HepG2 (cell line): ENCODE data around the gene SMIM38. TPM values are rescaled to one million over a fixed set of nuclear protein-coding genes. Genes with fewer than 3 reads are reported as not detected.

Source experiments
- ARNTL ChIP-seq: sonication (generic); formaldehyde crosslinking; IDR thresholded peaks from 2 replicates; pipeline ENCODE4 v1.4.0; 2020; ENCODE audit warnings: mild to moderate bottlenecking, missing genetic modification reagents
- KDM6A ChIP-seq: IDR thresholded peaks from 2 replicates; pipeline ENCODE4 v1.6.1; 2016; ENCODE audit warnings: low read depth
- MEIS2 ChIP-seq: sonication (generic); formaldehyde crosslinking; IDR thresholded peaks from 2 replicates; pipeline ENCODE4 v1.9.0; 2021; ENCODE audit warnings: mild to moderate bottlenecking, missing genetic modification reagents
- MLLT10 ChIP-seq: sonication (generic); formaldehyde crosslinking; IDR thresholded peaks from 2 replicates; pipeline ENCODE4 v1.4.0; 2020; ENCODE audit warnings: missing genetic modification reagents
- MTA1 ChIP-seq: sonication (generic); formaldehyde crosslinking; IDR thresholded peaks from 2 replicates; pipeline ENCODE4 v1.4.0; 2020; ENCODE audit warnings: missing genetic modification reagents, mild to moderate bottlenecking, borderline replicate concordance
- NFYB ChIP-seq: sonication (generic); formaldehyde crosslinking; IDR thresholded peaks from 2 replicates; pipeline ENCODE4 v1.4.0; 2020; ENCODE audit warnings: missing genetic modification reagents
- NR3C1 ChIP-seq: sonication (generic); formaldehyde crosslinking; IDR thresholded peaks from 2 replicates; pipeline ENCODE4 v1.4.0; 2020; ENCODE audit warnings: missing genetic modification reagents
- RARA ChIP-seq: IDR thresholded peaks from 2 replicates; pipeline ENCODE4 v1.6.1; 2016; ENCODE audit warnings: missing genetic modification reagents, missing compliant biosample characterization
- RXRB ChIP-seq: IDR thresholded peaks from 2 replicates; pipeline ENCODE4 v1.6.1; 2016; ENCODE audit warnings: borderline replicate concordance, missing genetic modification reagents, missing compliant biosample characterization
- XBP1 ChIP-seq: sonication (generic); formaldehyde crosslinking; IDR thresholded peaks from 2 replicates; pipeline ENCODE4 v1.5.0; 2020; ENCODE audit warnings: missing genetic modification reagents
- ZNF121 ChIP-seq: sonication (generic); formaldehyde crosslinking; IDR thresholded peaks from 2 replicates; pipeline ENCODE4 v1.5.0; 2020; ENCODE audit warnings: mild to moderate bottlenecking, missing genetic modification reagents
- ZNF263 ChIP-seq: sonication (generic); formaldehyde crosslinking; IDR thresholded peaks from 2 replicates; pipeline ENCODE4 v1.4.0; 2020; ENCODE audit warnings: missing genetic modification reagents
- ZNF274 ChIP-seq: sonication (generic); formaldehyde crosslinking; IDR thresholded peaks from 2 replicates; pipeline ENCODE4 v1.5.1; 2020; ENCODE audit warnings: mild to moderate bottlenecking, missing genetic modification reagents
- ZNF564 ChIP-seq: sonication (generic); formaldehyde crosslinking; IDR thresholded peaks from 2 replicates; pipeline ENCODE4 v1.8.1; 2023; ENCODE audit warnings: mild to moderate bottlenecking, missing genetic modification reagents
- ZNF749 ChIP-seq: sonication (generic); formaldehyde crosslinking; IDR thresholded peaks from 2 replicates; pipeline ENCODE4 v1.8.0; 2022; ENCODE audit warnings: mild to moderate bottlenecking, missing genetic modification reagents, moderate library complexity, borderline replicate concordance
- ZNF768 ChIP-seq: sonication (generic); formaldehyde crosslinking; IDR thresholded peaks from 2 replicates; pipeline ENCODE4 v1.4.0; 2020; ENCODE audit warnings: missing genetic modification reagents
- polyA plus RNA-seq, 8 experiments: library from polyadenylated mRNA; depleted of rRNA in 3 of 8; stranded (reverse) in 7 of 8; unstranded in 1 of 8; fragments of >200 nt; fragmentation: Illumina TruSeq in 4 of 8; extraction: Trizol in 4 of 8; gene quantifications; 2 replicates each; pipeline versions ENCODE4 v1.2.1 to v1.2.3, GENCODE V29; 2011 to 2016; ENCODE audit warnings: low read depth in 4 of 8, missing spikeins in 1 of 8, mixed read lengths in 1 of 8; ENCODE audit not compliant: insufficient read depth in 1 of 8
- total RNA-seq, 5 experiments: library from RNA; depleted of rRNA; stranded (reverse); fragments of >200 nt; fragmentation: Illumina TruSeq; extraction: Trizol; gene quantifications; 2 replicates each; pipeline ENCODE4 v1.2.3, GENCODE V29; 2016; ENCODE audit warnings: low read depth in 1 of 5
- TF ChIP-seq, protein P1 (sequence below): sonication (generic); formaldehyde crosslinking; conservative IDR thresholded peaks from 2 replicates; pipeline ENCODE4 v1.8.0; 2022; ENCODE audit warnings: missing genetic modification reagents
- TF ChIP-seq, protein P2 (sequence below): sonication (generic); formaldehyde crosslinking; IDR thresholded peaks from 2 replicates; pipeline ENCODE4 v1.5.1; 2020; ENCODE audit warnings: missing genetic modification reagents, mild to moderate bottlenecking, borderline replicate concordance
- TF ChIP-seq, protein P3 (sequence below): sonication (generic); formaldehyde crosslinking; conservative IDR thresholded peaks from 2 replicates; pipeline ENCODE4 v1.4.0; 2020; ENCODE audit warnings: missing genetic modification reagents
- TF ChIP-seq, protein P4 (sequence below), 2 experiments: sonication (generic) in 1 of 2; formaldehyde crosslinking in 1 of 2; IDR thresholded peaks; 2 replicates each; pipeline versions ENCODE4 v1.4.0 to v1.6.1; 2016 to 2020; ENCODE audit warnings: borderline replicate concordance in 1 of 2, low read depth in 1 of 2, mild to moderate bottlenecking in 1 of 2, missing genetic modification reagents in 1 of 2

Gene SMIM38
- total and polyA plus RNA-seq, 2 of the 13 experiments (the other 11 are each of a cell fraction or from before 2014, with no cell fraction given) = 0.30 to 0.40 TPM

DNA sequence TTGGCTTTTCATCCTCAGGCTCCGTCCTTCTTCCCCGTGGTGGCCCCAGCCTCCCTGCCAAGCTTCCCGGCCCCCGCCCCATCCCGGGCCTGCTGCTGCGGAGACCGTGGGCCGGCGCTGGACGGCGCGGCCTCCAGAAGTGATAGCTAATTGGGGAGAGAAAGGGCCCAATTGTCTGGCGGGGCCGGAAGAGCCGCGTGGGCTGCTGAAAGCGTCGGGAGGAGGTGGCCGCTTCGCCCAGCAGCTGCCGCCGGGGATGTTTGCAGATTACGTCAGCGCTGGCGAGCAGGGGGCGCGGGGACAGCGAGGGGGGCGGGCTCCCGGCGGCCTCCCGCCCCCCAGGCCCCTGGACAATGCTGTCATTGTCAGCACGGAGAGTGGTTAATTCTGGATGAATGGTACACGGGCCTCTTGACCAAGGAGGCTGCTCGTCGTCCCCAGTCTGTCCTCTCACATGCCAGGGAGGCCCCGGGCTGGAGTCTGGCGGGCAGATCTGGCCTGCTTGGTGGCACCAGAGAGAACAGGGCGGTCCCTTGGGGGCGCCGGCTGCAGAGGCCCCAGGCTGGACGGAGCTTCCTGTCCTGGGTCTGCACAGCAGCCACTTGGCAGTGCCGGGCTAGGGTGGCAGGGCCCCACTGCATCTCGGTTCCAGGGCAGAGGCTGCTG, 1.6 kb downstream of the SMIM38 start (continued):
- TF ChIP-seq MTA1 (no peak), ZNF274 (no peak), ZNF121 (CRISPR knock-in tag) (no peak), ZNF263 (CRISPR knock-in tag) (peak; percentile 67; the same call in 1 of the 2 replicates), RARA (peak; percentile 57), ARNTL (CRISPR knock-in tag) (0 out of 2 replicates have a peak, but pooled peaks have one; percentile 39), MLLT10 (CRISPR knock-in tag) (no peak), ZNF768 (0 out of 2 replicates have a peak, but pooled peaks have one; percentile 8), NR3C1 (CRISPR knock-in tag) (no peak), MEIS2 (CRISPR knock-in tag) (0 out of 2 replicates have a peak, but pooled peaks have one; percentile 18), ZNF749 (CRISPR knock-in tag) (no peak; the same call in 1 of the 2 replicates), NFYB (CRISPR knock-in tag) (no peak), RXRB (CRISPR knock-in tag) (peak; percentile 13; the same call in 1 of the 2 replicates), ZNF564 (CRISPR knock-in tag) (peak; percentile 46; the same call in 1 of the 2 replicates), XBP1 (CRISPR knock-in tag) (0 out of 2 replicates have a peak, but pooled peaks have one; percentile 21), KDM6A (CRISPR knock-in tag) (no peak)
- TF ChIP-seq, protein P1, sequence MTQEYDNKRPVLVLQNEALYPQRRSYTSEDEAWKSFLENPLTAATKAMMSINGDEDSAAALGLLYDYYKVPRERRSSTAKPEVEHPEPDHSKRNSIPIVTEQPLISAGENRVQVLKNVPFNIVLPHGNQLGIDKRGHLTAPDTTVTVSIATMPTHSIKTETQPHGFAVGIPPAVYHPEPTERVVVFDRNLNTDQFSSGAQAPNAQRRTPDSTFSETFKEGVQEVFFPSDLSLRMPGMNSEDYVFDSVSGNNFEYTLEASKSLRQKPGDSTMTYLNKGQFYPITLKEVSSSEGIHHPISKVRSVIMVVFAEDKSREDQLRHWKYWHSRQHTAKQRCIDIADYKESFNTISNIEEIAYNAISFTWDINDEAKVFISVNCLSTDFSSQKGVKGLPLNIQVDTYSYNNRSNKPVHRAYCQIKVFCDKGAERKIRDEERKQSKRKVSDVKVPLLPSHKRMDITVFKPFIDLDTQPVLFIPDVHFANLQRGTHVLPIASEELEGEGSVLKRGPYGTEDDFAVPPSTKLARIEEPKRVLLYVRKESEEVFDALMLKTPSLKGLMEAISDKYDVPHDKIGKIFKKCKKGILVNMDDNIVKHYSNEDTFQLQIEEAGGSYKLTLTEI (CRISPR knock-in tag) = no peak
- TF ChIP-seq, protein P2, sequence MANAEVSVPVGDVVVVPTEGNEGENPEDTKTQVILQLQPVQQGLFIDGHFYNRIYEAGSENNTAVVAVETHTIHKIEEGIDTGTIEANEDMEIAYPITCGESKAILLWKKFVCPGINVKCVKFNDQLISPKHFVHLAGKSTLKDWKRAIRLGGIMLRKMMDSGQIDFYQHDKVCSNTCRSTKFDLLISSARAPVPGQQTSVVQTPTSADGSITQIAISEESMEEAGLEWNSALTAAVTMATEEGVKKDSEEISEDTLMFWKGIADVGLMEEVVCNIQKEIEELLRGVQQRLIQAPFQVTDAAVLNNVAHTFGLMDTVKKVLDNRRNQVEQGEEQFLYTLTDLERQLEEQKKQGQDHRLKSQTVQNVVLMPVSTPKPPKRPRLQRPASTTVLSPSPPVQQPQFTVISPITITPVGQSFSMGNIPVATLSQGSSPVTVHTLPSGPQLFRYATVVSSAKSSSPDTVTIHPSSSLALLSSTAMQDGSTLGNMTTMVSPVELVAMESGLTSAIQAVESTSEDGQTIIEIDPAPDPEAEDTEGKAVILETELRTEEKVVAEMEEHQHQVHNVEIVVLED (CRISPR knock-in tag) = peak; percentile 50; the same call in 1 of the 2 replicates
- TF ChIP-seq, protein P3, sequence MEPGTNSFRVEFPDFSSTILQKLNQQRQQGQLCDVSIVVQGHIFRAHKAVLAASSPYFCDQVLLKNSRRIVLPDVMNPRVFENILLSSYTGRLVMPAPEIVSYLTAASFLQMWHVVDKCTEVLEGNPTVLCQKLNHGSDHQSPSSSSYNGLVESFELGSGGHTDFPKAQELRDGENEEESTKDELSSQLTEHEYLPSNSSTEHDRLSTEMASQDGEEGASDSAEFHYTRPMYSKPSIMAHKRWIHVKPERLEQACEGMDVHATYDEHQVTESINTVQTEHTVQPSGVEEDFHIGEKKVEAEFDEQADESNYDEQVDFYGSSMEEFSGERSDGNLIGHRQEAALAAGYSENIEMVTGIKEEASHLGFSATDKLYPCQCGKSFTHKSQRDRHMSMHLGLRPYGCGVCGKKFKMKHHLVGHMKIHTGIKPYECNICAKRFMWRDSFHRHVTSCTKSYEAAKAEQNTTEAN (CRISPR knock-in tag) = 0 out of 2 replicates have a peak, but pooled peaks have one; percentile 26
- TF ChIP-seq, protein P4, sequence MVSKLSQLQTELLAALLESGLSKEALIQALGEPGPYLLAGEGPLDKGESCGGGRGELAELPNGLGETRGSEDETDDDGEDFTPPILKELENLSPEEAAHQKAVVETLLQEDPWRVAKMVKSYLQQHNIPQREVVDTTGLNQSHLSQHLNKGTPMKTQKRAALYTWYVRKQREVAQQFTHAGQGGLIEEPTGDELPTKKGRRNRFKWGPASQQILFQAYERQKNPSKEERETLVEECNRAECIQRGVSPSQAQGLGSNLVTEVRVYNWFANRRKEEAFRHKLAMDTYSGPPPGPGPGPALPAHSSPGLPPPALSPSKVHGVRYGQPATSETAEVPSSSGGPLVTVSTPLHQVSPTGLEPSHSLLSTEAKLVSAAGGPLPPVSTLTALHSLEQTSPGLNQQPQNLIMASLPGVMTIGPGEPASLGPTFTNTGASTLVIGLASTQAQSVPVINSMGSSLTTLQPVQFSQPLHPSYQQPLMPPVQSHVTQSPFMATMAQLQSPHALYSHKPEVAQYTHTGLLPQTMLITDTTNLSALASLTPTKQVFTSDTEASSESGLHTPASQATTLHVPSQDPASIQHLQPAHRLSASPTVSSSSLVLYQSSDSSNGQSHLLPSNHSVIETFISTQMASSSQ (IDR thresholded peaks at IDR 0.05; ENCODE audit: low read depth) = no peak
- TF ChIP-seq, protein P4 (CRISPR knock-in tag; IDR thresholded peaks at IDR 0.05; ENCODE audit: borderline replicate concordance) = peak; percentile 53; the same call in 1 of the 2 replicates
